DND-41 (cell line): ENCODE measurements around the gene SEMA5A.
A peak's percentile ranks its signal among the peaks of the same experiment; 100 is the strongest.

Experiments used
- ATAC-seq: fragments of 200-7000 bp; cut with Tn5 transposase; 3 replicates; pipeline ENCODE4 v1.9.1; 2021; ENCODE audit warnings: low read depth; ENCODE audit not compliant: insufficient read depth
- DNase-seq: peaks from one replicate; pipeline ENCODE4 v3.0.0-alpha.2; 2020
- H2AFZ ChIP-seq: 2 replicates; pipeline ENCODE4 v1.6.0; 2012; ENCODE audit warnings: low read depth, low read length
- H3K27ac ChIP-seq: 2 replicates; pipeline ENCODE4 v1.5.1; 2012; ENCODE audit warnings: low read length, inconsistent platforms
- H3K27me3 ChIP-seq: fragments of 200-600 bp; sonication (generic); 2 replicates; pipeline ENCODE4 v1.6.0; 2012; ENCODE audit warnings: low read length, mild to moderate bottlenecking, inconsistent platforms; ENCODE audit not compliant: insufficient read depth, poor library complexity
- H3K36me3 ChIP-seq: 2 replicates; pipeline ENCODE4 v1.5.1; 2012; ENCODE audit warnings: low read length, inconsistent platforms; ENCODE audit not compliant: insufficient read depth
- H3K4me1 ChIP-seq: 2 replicates; pipeline ENCODE4 v1.5.1; 2012; ENCODE audit warnings: mild to moderate bottlenecking, low read length; ENCODE audit not compliant: insufficient read depth
- H3K4me2 ChIP-seq: 2 replicates; pipeline ENCODE4 v1.6.0; 2012; ENCODE audit warnings: mild to moderate bottlenecking, moderate library complexity, low read length, inconsistent platforms; ENCODE audit not compliant: insufficient read depth
- H3K4me3 ChIP-seq, 2 experiments: fragments of 200-600 bp in 1 of 2; shearing (Covaris generic) in 1 of 2; 2 replicates each; pipeline ENCODE4 v1.5.1; 2012 to 2016; ENCODE audit warnings: inconsistent platforms in 2 of 2, low read length in 2 of 2, mild to moderate bottlenecking in 2 of 2, low read depth in 1 of 2, moderate library complexity in 1 of 2
- H3K79me2 ChIP-seq: 2 replicates; pipeline ENCODE4 v1.6.0; 2012; ENCODE audit warnings: low read length, inconsistent platforms; ENCODE audit not compliant: insufficient read depth
- H3K9ac ChIP-seq: 2 replicates; pipeline ENCODE4 v1.6.0; 2012; ENCODE audit warnings: low read depth, mild to moderate bottlenecking, inconsistent platforms, low read length, moderate library complexity
- H3K9me3 ChIP-seq: 2 replicates; pipeline ENCODE4 v1.5.1; 2012; ENCODE audit warnings: low read length, moderate library complexity, mild to moderate bottlenecking, inconsistent platforms; ENCODE audit not compliant: insufficient read depth, severe bottlenecking
- H4K20me1 ChIP-seq: 2 replicates; pipeline ENCODE4 v1.6.0; 2012; ENCODE audit warnings: low read length; ENCODE audit not compliant: insufficient read depth
- EZH2 ChIP-seq: IDR thresholded peaks from 3 replicates; pipeline ENCODE4 v1.6.1; 2012; ENCODE audit warnings: borderline replicate concordance, low read depth, mild to moderate bottlenecking, moderate library complexity, low read length, inconsistent platforms; ENCODE audit not compliant: severe bottlenecking
- TF ChIP-seq, protein P1 (sequence below): IDR thresholded peaks from 2 replicates; pipeline ENCODE4 v1.5.1; 2012; ENCODE audit warnings: borderline replicate concordance, low read length, moderate library complexity, mild to moderate bottlenecking; ENCODE audit not compliant: poor library complexity, severe bottlenecking; ENCODE audit errors: extremely low read depth

The SEMA5A gene

DNA sequence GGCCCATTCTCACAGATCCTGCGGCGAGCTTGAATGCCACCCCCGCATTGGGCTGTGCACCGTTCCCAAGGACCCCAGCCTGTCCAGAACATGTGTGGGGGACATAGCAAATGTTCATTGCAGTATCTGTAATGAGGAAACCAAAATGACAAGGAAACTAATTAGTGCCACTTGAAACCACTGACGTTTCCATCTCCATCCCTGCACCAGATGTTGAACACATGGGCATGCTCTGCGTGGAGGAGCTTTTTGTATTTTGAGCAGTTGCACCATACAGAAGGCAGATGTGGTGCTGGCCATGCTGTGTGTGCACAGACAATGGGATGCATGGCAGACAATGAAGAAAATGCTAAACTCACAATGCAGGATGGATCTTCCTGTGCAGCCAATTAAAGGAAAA lies 437.7 kb downstream of the SEMA5A start:
- no peaks in the 10 kb centered on the region for H3K36me3 ChIP-seq
- H3K9ac ChIP-seq = no peak overlapping the region
- H3K27ac ChIP-seq = no peak overlapping the region
- no peaks in the 10 kb centered on the region for H3K79me2 ChIP-seq
- H2AFZ ChIP-seq = no peak overlapping the region
- no peak overlapping the region for H3K4me3 ChIP-seq
- no peaks in the 10 kb centered on the region for H3K27me3 ChIP-seq
- no peak overlapping the region for H3K4me2 ChIP-seq
- H3K4me1 ChIP-seq = no peaks in the 10 kb centered on the region
- H4K20me1 ChIP-seq = no peaks in the 10 kb centered on the region
- DNase-seq = no peak
- no peak for ATAC-seq
- no peaks in the 10 kb centered on the region for H3K9me3 ChIP-seq
- no peak for TF ChIP-seq EZH2
- TF ChIP-seq, protein P1, sequence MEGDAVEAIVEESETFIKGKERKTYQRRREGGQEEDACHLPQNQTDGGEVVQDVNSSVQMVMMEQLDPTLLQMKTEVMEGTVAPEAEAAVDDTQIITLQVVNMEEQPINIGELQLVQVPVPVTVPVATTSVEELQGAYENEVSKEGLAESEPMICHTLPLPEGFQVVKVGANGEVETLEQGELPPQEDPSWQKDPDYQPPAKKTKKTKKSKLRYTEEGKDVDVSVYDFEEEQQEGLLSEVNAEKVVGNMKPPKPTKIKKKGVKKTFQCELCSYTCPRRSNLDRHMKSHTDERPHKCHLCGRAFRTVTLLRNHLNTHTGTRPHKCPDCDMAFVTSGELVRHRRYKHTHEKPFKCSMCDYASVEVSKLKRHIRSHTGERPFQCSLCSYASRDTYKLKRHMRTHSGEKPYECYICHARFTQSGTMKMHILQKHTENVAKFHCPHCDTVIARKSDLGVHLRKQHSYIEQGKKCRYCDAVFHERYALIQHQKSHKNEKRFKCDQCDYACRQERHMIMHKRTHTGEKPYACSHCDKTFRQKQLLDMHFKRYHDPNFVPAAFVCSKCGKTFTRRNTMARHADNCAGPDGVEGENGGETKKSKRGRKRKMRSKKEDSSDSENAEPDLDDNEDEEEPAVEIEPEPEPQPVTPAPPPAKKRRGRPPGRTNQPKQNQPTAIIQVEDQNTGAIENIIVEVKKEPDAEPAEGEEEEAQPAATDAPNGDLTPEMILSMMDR = no peak

DNA sequence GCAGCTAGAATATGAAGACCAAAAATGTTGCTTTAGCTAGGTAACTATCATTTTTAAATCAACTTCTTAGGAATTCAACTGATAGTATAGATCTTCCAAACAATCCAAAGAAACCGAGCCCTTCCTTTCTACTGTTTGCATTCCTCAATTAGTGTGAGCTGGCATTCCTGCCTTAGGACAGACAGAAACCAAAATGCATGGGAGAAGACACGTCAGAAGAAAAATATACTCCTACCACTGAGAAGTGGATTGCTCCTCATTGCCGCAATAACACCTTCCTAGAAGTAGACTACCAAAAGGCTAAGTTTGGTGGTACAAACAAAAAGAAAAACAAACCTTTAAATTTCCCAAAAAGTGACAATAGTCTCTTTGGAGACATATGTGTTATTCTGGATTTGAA lies 440.0 kb downstream of the SEMA5A start:
- no peak overlapping the region for H3K4me3 ChIP-seq
- no peaks in the 10 kb centered on the region for H3K79me2 ChIP-seq
- DNase-seq = no peak
- peaks cover 9% of the 10 kb centered on the region for H3K4me1 ChIP-seq
- H2AFZ ChIP-seq = no peak overlapping the region; the same call in 1 of the 2 replicates
- no peaks in the 10 kb centered on the region for H3K9me3 ChIP-seq
- H3K27ac ChIP-seq = no peak overlapping the region
- H3K36me3 ChIP-seq = no peaks in the 10 kb centered on the region
- no peak for ATAC-seq
- no peak overlapping the region for H3K9ac ChIP-seq
- TF ChIP-seq EZH2 = no peak
- TF ChIP-seq, protein P1 = no peak
- no peaks in the 10 kb centered on the region for H4K20me1 ChIP-seq
- no peaks in the 10 kb centered on the region for H3K27me3 ChIP-seq
- no peak overlapping the region for H3K4me2 ChIP-seq

DNA sequence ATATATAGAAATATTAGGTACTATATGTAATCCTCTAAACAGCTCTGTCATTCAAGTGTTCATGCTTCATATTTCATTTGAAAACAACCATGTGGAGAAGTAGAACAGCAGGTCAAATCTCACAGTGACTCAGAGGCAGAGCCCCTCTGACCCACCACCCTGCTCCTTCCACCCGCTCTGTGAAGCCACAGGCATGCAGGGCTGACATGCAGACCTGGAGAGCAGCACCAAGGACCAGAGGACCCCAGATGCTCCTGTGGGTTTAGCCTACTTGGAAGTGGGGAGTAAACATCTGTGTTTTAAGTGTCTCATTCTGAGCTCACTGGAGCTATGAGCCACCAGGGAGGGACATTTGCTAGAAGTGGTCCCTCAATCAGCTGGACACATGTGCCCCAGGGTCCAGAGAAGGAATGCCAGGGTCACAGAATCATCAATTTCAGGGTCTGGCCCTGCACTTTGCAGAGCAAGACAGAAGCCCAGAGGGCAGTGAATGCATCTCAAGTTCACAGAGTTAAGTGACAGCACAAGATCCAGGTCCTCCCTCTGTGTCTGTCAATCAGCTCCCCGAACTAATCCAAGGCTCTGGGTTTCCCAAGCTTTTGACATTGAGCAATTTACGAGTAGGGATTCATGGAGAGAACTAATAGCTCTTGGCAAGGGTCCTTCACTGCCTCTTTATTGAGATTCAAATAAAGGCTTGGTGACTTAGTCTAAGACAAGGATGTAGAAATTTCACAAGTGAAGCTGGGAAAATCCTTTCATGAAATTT lies 441.1 kb downstream of the SEMA5A start:
- Histone ChIP-seq H2AFZ (0 out of 2 replicates have a peak overlapping the region, but pooled peaks have one; percentile 28), H3K4me2 (no peak overlapping the region), H3K79me2 (no peaks in the 10 kb centered on the region), H3K27me3 (no peaks in the 10 kb centered on the region), H4K20me1 (no peaks in the 10 kb centered on the region), H3K9ac (no peak overlapping the region), H3K4me1 (peaks cover 9% of the 10 kb centered on the region), H3K27ac (no peak overlapping the region), H3K36me3 (no peaks in the 10 kb centered on the region), H3K4me3 (no peak overlapping the region), H3K9me3 (no peaks in the 10 kb centered on the region)
- no peak for ATAC-seq
- no peak for DNase-seq
- TF ChIP-seq, protein P1 = no peak
- no peak for TF ChIP-seq EZH2
